H1 (cell line): Measurements from ENCODE around the gene DLAT. TPM values are rescaled to one million over a fixed set of nuclear protein-coding genes. Genes with fewer than 3 reads are reported as not detected.

Experiments used
- ASH2L ChIP-seq: fragments of 200-600, 300-600 bp; sonication (generic); IDR thresholded peaks from one replicate; pipeline ENCODE4 v1.7.1; 2017; ENCODE audit warnings: low read length
- ATF2 ChIP-seq: IDR thresholded peaks from 2 replicates; pipeline ENCODE4 v1.6.1; 2012; ENCODE audit warnings: low read length, inconsistent platforms
- CREB1 ChIP-seq: IDR thresholded peaks from 2 replicates; pipeline ENCODE4 v1.6.1; 2012; ENCODE audit warnings: inconsistent platforms
- E2F6 ChIP-seq: IDR thresholded peaks from 2 replicates; pipeline ENCODE4 v1.6.1; 2012; ENCODE audit warnings: inconsistent platforms
- JUND ChIP-seq: IDR thresholded peaks from 2 replicates; pipeline ENCODE4 v1.6.1; 2011; ENCODE audit warnings: mild to moderate bottlenecking, improper control_type of control experiment, low read length
- KDM4A ChIP-seq: IDR thresholded peaks from one replicate; pipeline ENCODE4 v1.7.1; 2012; ENCODE audit warnings: low read depth, mild to moderate bottlenecking, moderate library complexity, low read length, inconsistent platforms; ENCODE audit not compliant: severe bottlenecking
- PHF8 ChIP-seq: fragments of 200-600 bp; sonication (generic); conservative IDR thresholded peaks from 2 replicates; pipeline ENCODE4 v1.7.1; 2012; ENCODE audit warnings: low read depth, mild to moderate bottlenecking, inconsistent platforms, low read length, moderate library complexity
- POLR2A ChIP-seq, 2 experiments: IDR thresholded peaks; 1 replicate in 1 of 2; 2 replicates in 1 of 2; pipeline ENCODE4 v1.6.1; 2011; ENCODE audit warnings: low read depth in 2 of 2, low read length in 2 of 2, mild to moderate bottlenecking in 2 of 2; ENCODE audit errors: control extremely low read depth in 1 of 2
- RBBP5 ChIP-seq: IDR thresholded peaks from 2 replicates; pipeline ENCODE4 v1.7.1; 2012; ENCODE audit warnings: low read depth, mild to moderate bottlenecking, inconsistent platforms, low read length, moderate library complexity, borderline replicate concordance
- SAP30 ChIP-seq: fragments of 300-600 bp; sonication (generic); IDR thresholded peaks from 2 replicates; pipeline ENCODE4 v1.7.1; 2012; ENCODE audit warnings: low read length, moderate library complexity, mild to moderate bottlenecking, inconsistent platforms; ENCODE audit not compliant: insufficient read depth, insufficient replicate concordance
- SP1 ChIP-seq: IDR thresholded peaks from 2 replicates; pipeline ENCODE4 v1.6.1; 2011; ENCODE audit warnings: low read depth, low read length
- SUZ12 ChIP-seq: fragments of 200-600 bp; sonication (generic); IDR thresholded peaks from 2 replicates; pipeline ENCODE4 v1.6.1; 2012; ENCODE audit warnings: mild to moderate bottlenecking, inconsistent platforms, low read length, moderate library complexity, mixed read lengths
- TAF1 ChIP-seq: IDR thresholded peaks from 2 replicates; pipeline ENCODE4 v1.6.1; 2011; ENCODE audit warnings: mild to moderate bottlenecking, low read depth, low read length
- TAF7 ChIP-seq: optimal IDR thresholded peaks from 2 replicates; pipeline ENCODE3; 2011; ENCODE audit warnings: low read depth, mild to moderate bottlenecking, inconsistent platforms, low read length, moderate library complexity, borderline replicate concordance
- TBP ChIP-seq: IDR thresholded peaks from 2 replicates; pipeline ENCODE4 v1.6.1; 2011; ENCODE audit warnings: low read depth, low read length, improper control_type of control experiment
- TEAD4 ChIP-seq: IDR thresholded peaks from 2 replicates; pipeline ENCODE4 v1.6.1; 2012; ENCODE audit warnings: low read depth, low read length, inconsistent platforms, mixed read lengths
- YY1 ChIP-seq: IDR thresholded peaks from 2 replicates; pipeline ENCODE4 v1.6.1; 2011; ENCODE audit warnings: low read depth, mild to moderate bottlenecking, low read length
- polyA plus RNA-seq, 7 experiments: library from polyadenylated mRNA; depleted of rRNA in 3 of 7; stranded (reverse) in 5 of 7; unstranded in 2 of 7; fragments of >200 nt in 5 of 7; fragments of 200-250 nt in 2 of 7; gene quantifications; 1 replicate in 5 of 7; 2 replicates in 1 of 7; 4 replicates in 1 of 7; pipeline versions ENCODE4 v1.2.1 to v1.2.3, GENCODE V29; 2011 to 2013; ENCODE audit warnings: missing spikeins in 2 of 7, mixed read lengths in 2 of 7
- total RNA-seq: library from RNA; stranded (reverse); fragmentation: NEBNext Ultra II Directional; extraction: Animal tissue kit (Norgen Biotek cat#: 25700); gene quantifications from 2 replicates; pipeline ENCODE4 v1.2.1, GENCODE V29; 2021

The DLAT gene
- total and polyA plus RNA-seq, 2 of the 8 experiments (the other 6 are each of a cell fraction or from before 2014, with no cell fraction given), result 23.1 to 66.2 TPM

DNA sequence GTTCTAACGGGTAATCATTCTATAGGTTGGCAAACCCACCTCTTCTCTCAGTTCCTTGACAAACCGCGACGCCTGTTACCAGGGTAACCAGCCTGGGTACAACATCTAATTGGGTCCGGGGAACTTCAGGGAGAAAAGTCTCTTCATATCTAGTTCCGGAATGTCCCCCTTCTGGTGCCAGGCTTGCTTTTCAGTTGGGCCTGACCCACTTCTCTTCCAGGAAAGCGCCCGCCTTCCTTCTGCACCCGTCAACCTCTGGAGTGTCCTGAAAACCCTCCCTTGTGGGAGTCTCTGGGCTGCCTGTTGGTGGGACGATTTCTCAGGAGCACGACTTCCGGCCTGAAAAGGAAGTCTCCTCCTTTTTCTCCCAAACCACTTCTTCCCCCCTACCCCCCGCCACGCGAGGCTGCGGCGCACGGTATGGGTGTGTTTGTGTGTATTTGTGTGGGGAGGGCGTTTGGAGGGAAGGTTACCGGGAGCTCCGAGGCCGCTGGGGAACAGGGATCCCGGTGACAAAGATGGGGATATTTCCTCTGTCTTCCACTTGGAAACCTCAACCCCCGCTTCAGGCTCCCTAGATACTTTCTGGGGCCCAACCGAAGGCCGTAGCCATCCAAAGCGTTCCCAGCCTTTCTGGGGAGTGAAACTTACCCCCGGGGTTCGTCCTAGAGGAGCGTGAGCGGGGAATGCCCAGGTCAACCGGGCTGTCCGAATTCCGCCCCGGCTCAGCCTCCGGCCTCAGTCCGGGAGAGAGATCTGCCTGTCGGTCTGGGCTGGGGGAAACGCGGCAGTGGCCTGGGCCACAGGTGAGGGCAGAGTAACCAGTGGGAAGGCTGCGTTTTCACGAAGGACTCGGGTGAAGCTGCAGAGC is 49.0 kb downstream of the DLAT start, which contains the start of the genes NKAPD1 and PIH1D2 (continued):
- peak; percentile 71; the same call in 1 of the 2 replicates for TF ChIP-seq TBP
- TF ChIP-seq ATF2, result peak; percentile 62; the same call in 1 of the 2 replicates
- TF ChIP-seq PHF8, result peak; percentile 65
- TF ChIP-seq JUND, result peak; percentile 30; the same call in 1 of the 2 replicates
- TF ChIP-seq SUZ12, result no peak
- TF ChIP-seq ASH2L, result peak; percentile 96
- TF ChIP-seq SP1, result 0 out of 2 replicates have a peak, but pooled peaks have one; percentile 35
- TF ChIP-seq RBBP5, result 0 out of 2 replicates have a peak, but pooled peaks have one; percentile 76
- TF ChIP-seq CREB1, result peak; percentile 40; the same call in 1 of the 2 replicates
- 0 out of 3 replicates have a peak, but pooled peaks of 1 of the 2 experiments have one; percentile 44 for TF ChIP-seq POLR2A (IDR thresholded peaks at IDR 0.05; ENCODE audit: control extremely low read depth in 1 of 2, low read depth in 2 of 2, low read length in 2 of 2)
- TF ChIP-seq E2F6, result peak; percentile 50; the same call in 1 of the 2 replicates
- TF ChIP-seq KDM4A, result peak; percentile 98
- 0 out of 2 replicates have a peak, but pooled peaks have one; percentile 22 for TF ChIP-seq TEAD4
- peak; percentile 88 for TF ChIP-seq SAP30
- peak; percentile 27; the same call in 1 of the 2 replicates for TF ChIP-seq YY1
- no peak for TF ChIP-seq TAF7
- peak; percentile 66; the same call in 1 of the 2 replicates for TF ChIP-seq TAF1
- TF ChIP-seq, all 59 proteins: peak for 21
